H1 (cell line): Measurements from ENCODE around the gene PDK4. TPM values are rescaled to one million over a fixed set of nuclear protein-coding genes. Genes with fewer than 3 reads are reported as not detected.

Experiments used
- CTCF ChIA-PET: fragments of 300-600 bp; sonication (Branson Sonifier 250); formaldehyde crosslinking; loops from one replicate; lab custom pipeline; 2021; ENCODE audit not compliant: partially characterized antibody; lab: Charles Lee
- POLR2A ChIA-PET: fragments of 300-600 bp; sonication (Branson Sonifier 250); formaldehyde crosslinking; loops from one replicate; lab custom pipeline; 2021; ENCODE audit warnings: inconsistent platforms; ENCODE audit not compliant: partially characterized antibody; lab: Charles Lee
- DNase-seq, 2 experiments: peaks; one replicate each; pipeline versions ENCODE4 v3.0.0 to v3.0.0-alpha.2; 2010 to 2022; ENCODE audit warnings: low spot score in 2 of 2, low read depth in 1 of 2, mixed read lengths in 1 of 2
- FAIRE-seq: peaks from 2 replicates; lab custom pipeline; 2011; peaks lifted over from hg19 to GRCh38; lab: Jason Lieb, UNC
- H2AFZ ChIP-seq: 2 replicates; pipeline ENCODE4 v1.8.1; 2012; ENCODE audit warnings: low read length, inconsistent platforms
- H2AK5ac ChIP-seq: 2 replicates; pipeline ENCODE4 v1.6.1; 2013; ENCODE audit warnings: low read depth, low read length
- H2BK120ac ChIP-seq: replicated peaks from 2 replicates; pipeline ENCODE3; 2013; ENCODE audit warnings: low read depth, low read length, inconsistent platforms
- H2BK12ac ChIP-seq: 2 replicates; pipeline ENCODE4 v1.6.1; 2013; ENCODE audit warnings: low read depth, low read length
- H2BK15ac ChIP-seq: 2 replicates; pipeline ENCODE4 v1.6.1; 2013; ENCODE audit warnings: low read length
- H2BK20ac ChIP-seq: 2 replicates; pipeline ENCODE4 v1.6.1; 2013; ENCODE audit warnings: low read length
- H2BK5ac ChIP-seq: 2 replicates; pipeline ENCODE4 v1.6.1; 2013; ENCODE audit warnings: low read depth, low read length
- H3K14ac ChIP-seq: 2 replicates; pipeline ENCODE4 v1.6.1; 2013; ENCODE audit warnings: inconsistent platforms; ENCODE audit not compliant: insufficient read length
- H3K18ac ChIP-seq: 2 replicates; pipeline ENCODE4 v1.6.1; 2013; ENCODE audit warnings: low read length; ENCODE audit errors: extremely low read depth
- H3K23ac ChIP-seq: 2 replicates; pipeline ENCODE4 v1.6.1; 2013; ENCODE audit warnings: inconsistent platforms; ENCODE audit not compliant: insufficient read length
- H3K23me2 ChIP-seq: 2 replicates; pipeline ENCODE4 v1.6.1; 2013; ENCODE audit warnings: low read depth, low read length
- H3K27ac ChIP-seq: 2 replicates; pipeline ENCODE4 v1.6.1; 2011; ENCODE audit warnings: low read depth, low read length, inconsistent platforms
- H3K27me3 ChIP-seq, 4 experiments: replicated peaks in 1 of 4; 1 replicate in 1 of 4; 2 replicates in 3 of 4; pipeline versions ENCODE4 v1.6.1 to v1.8.1; 2011 to 2013; ENCODE audit warnings: low read length in 3 of 4, mild to moderate bottlenecking in 3 of 4, inconsistent platforms in 2 of 4, mixed read lengths in 2 of 4, moderate library complexity in 1 of 4; ENCODE audit not compliant: control insufficient read depth in 3 of 4, insufficient read depth in 3 of 4; ENCODE audit errors: extremely low read depth in 1 of 4
- H3K36me3 ChIP-seq, 4 experiments: 2 replicates each; pipeline versions ENCODE4 v1.6.1 to v1.8.1; 2011 to 2013; ENCODE audit warnings: mild to moderate bottlenecking in 4 of 4, low read length in 3 of 4, moderate library complexity in 2 of 4, control low read depth in 1 of 4, inconsistent platforms in 1 of 4; ENCODE audit not compliant: insufficient read depth in 4 of 4, control insufficient read depth in 2 of 4
- H3K4ac ChIP-seq: replicated peaks from 2 replicates; pipeline ENCODE3; 2013; ENCODE audit warnings: low read length, low read depth, mixed read lengths, inconsistent platforms; ENCODE audit not compliant: insufficient read length
- H3K4me1 ChIP-seq, 4 experiments: replicated peaks in 1 of 4; 1 replicate in 1 of 4; 2 replicates in 3 of 4; pipeline versions ENCODE4 v1.6.1 to v1.8.1; 2011 to 2013; ENCODE audit warnings: low read length in 3 of 4, inconsistent platforms in 2 of 4, mixed read lengths in 1 of 4; ENCODE audit not compliant: insufficient read depth in 4 of 4, control insufficient read depth in 3 of 4
- H3K4me2 ChIP-seq, 2 experiments: 2 replicates each; pipeline versions ENCODE4 v1.6.1 to v1.8.1; 2011 to 2013; ENCODE audit warnings: low read depth in 2 of 2, low read length in 2 of 2, control low read depth in 1 of 2, inconsistent platforms in 1 of 2, mild to moderate bottlenecking in 1 of 2; ENCODE audit not compliant: insufficient read depth in 1 of 2
- H3K4me3 ChIP-seq, 4 experiments: fragments of 200-600, 300-600 bp in 1 of 4; sonication (generic), shearing (Covaris generic), sonication (Bioruptor Twin) in 1 of 4; 2 replicates each; pipeline versions ENCODE4 v1.5.1 to v1.8.1; 2011 to 2016; ENCODE audit warnings: low read length in 4 of 4, low read depth in 3 of 4, control low read depth in 2 of 4, inconsistent platforms in 2 of 4, mild to moderate bottlenecking in 2 of 4, mixed read lengths in 1 of 4, moderate library complexity in 1 of 4; ENCODE audit not compliant: insufficient read depth in 2 of 4; ENCODE audit errors: extremely low read depth in 1 of 4
- H3K56ac ChIP-seq: replicated peaks from 2 replicates; pipeline ENCODE3; 2013; ENCODE audit warnings: low read depth, mild to moderate bottlenecking, mixed read lengths, low read length, inconsistent platforms; ENCODE audit not compliant: insufficient read length
- H3K79me1 ChIP-seq: 2 replicates; pipeline ENCODE4 v1.6.1; 2013; ENCODE audit warnings: low read depth, low read length, control low read depth
- H3K79me2 ChIP-seq, 2 experiments: 2 replicates each; pipeline versions ENCODE4 v1.6.1 to v1.8.1; 2012 to 2013; ENCODE audit warnings: low read length in 2 of 2, mild to moderate bottlenecking in 2 of 2, inconsistent platforms in 1 of 2; ENCODE audit not compliant: insufficient read depth in 2 of 2, control insufficient read depth in 1 of 2
- H3K9ac ChIP-seq, 4 experiments: replicated peaks in 1 of 4; 1 replicate in 1 of 4; 2 replicates in 3 of 4; pipeline versions ENCODE4 v1.6.1 to v1.8.1; 2011 to 2013; ENCODE audit warnings: low read depth in 3 of 4, low read length in 3 of 4, control low read depth in 2 of 4, mild to moderate bottlenecking in 2 of 4, moderate library complexity in 2 of 4, inconsistent platforms in 1 of 4; ENCODE audit errors: extremely low read depth in 1 of 4
- H3K9me3 ChIP-seq, 2 experiments: 2 replicates each; pipeline versions ENCODE4 v1.6.1 to v1.8.1; 2012 to 2013; ENCODE audit warnings: mild to moderate bottlenecking in 2 of 2, moderate library complexity in 2 of 2, control low read depth in 1 of 2, inconsistent platforms in 1 of 2, low read depth in 1 of 2, low read length in 1 of 2, mixed read lengths in 1 of 2; ENCODE audit not compliant: insufficient read depth in 2 of 2
- H4K20me1 ChIP-seq, 2 experiments: replicated peaks in 1 of 2; 2 replicates each; pipeline versions ENCODE3 to v1.8.1; 2011 to 2013; ENCODE audit warnings: inconsistent platforms in 2 of 2, low read length in 2 of 2, mild to moderate bottlenecking in 1 of 2; ENCODE audit not compliant: insufficient read depth in 2 of 2, control insufficient read depth in 1 of 2
- H4K5ac ChIP-seq: 2 replicates; pipeline ENCODE4 v1.6.1; 2013; ENCODE audit warnings: low read length, low read depth, mixed read lengths, inconsistent platforms; ENCODE audit not compliant: insufficient read length
- H4K8ac ChIP-seq: 2 replicates; pipeline ENCODE4 v1.8.0; 2013; ENCODE audit warnings: mild to moderate bottlenecking, moderate library complexity, low read length, inconsistent platforms; ENCODE audit not compliant: insufficient read depth; ENCODE audit errors: extremely low read depth
- H4K91ac ChIP-seq: replicated peaks from 2 replicates; pipeline ENCODE3; 2013; ENCODE audit warnings: low read length, mixed read lengths, inconsistent platforms; ENCODE audit not compliant: insufficient read length
- BCL11A ChIP-seq, 2 experiments: IDR thresholded peaks; one replicate each; pipeline ENCODE4 v1.6.1; 2011; ENCODE audit warnings: low read depth in 2 of 2, low read length in 2 of 2, mild to moderate bottlenecking in 2 of 2
- FOSL1 ChIP-seq: IDR thresholded peaks from 2 replicates; pipeline ENCODE4 v1.6.1; 2011; ENCODE audit warnings: mild to moderate bottlenecking, low read depth, low read length, moderate library complexity; ENCODE audit not compliant: insufficient read depth
- KDM4A ChIP-seq: IDR thresholded peaks from one replicate; pipeline ENCODE4 v1.7.1; 2012; ENCODE audit warnings: low read depth, mild to moderate bottlenecking, moderate library complexity, low read length, inconsistent platforms; ENCODE audit not compliant: severe bottlenecking
- TBP ChIP-seq: IDR thresholded peaks from 2 replicates; pipeline ENCODE4 v1.6.1; 2011; ENCODE audit warnings: low read depth, low read length, improper control_type of control experiment
- WGBS, 2 experiments: shearing (Covaris generic) in 1 of 2; methylation state at CpG; one replicate each; pipeline versions ENCODE4 v1.1.6 to v1.1.7; 2013 to 2015; ENCODE audit warnings: low lambda C conversion rate in 2 of 2, mixed read lengths in 2 of 2, inconsistent platforms in 1 of 2, low coverage in 1 of 2, missing lambda C conversion rate in 1 of 2; ENCODE audit not compliant: insufficient replicate concordance in 2 of 2, insufficient coverage in 1 of 2, insufficient read length in 1 of 2; ENCODE audit errors: extremely low coverage in 1 of 2, missing lambda C conversion rate in 1 of 2; 5-methylcytosine and 5-hydroxymethylcytosine counted together
- polyA plus RNA-seq, 7 experiments: library from polyadenylated mRNA; depleted of rRNA in 3 of 7; stranded (reverse) in 5 of 7; unstranded in 2 of 7; fragments of >200 nt in 5 of 7; fragments of 200-250 nt in 2 of 7; gene quantifications; 1 replicate in 5 of 7; 2 replicates in 1 of 7; 4 replicates in 1 of 7; pipeline versions ENCODE4 v1.2.1 to v1.2.3, GENCODE V29; 2011 to 2013; ENCODE audit warnings: missing spikeins in 2 of 7, mixed read lengths in 2 of 7
- total RNA-seq: library from RNA; stranded (reverse); fragmentation: NEBNext Ultra II Directional; extraction: Animal tissue kit (Norgen Biotek cat#: 25700); gene quantifications from 2 replicates; pipeline ENCODE4 v1.2.1, GENCODE V29; 2021
- TF ChIP-seq, protein P1 (sequence below), 3 experiments: IDR thresholded peaks; 1 replicate in 2 of 3; 2 replicates in 1 of 3; pipeline versions ENCODE4 v1.5.1 to v1.6.1; 2011; ENCODE audit warnings: low read length in 3 of 3, mild to moderate bottlenecking in 3 of 3, inconsistent platforms in 2 of 3, low read depth in 1 of 3, moderate library complexity in 1 of 3; ENCODE audit not compliant: insufficient read depth in 1 of 3; ENCODE audit errors: control extremely low read depth in 1 of 3

PDK4 gene
- total and polyA plus RNA-seq, 2 of the 8 experiments (the other 6 are each of a cell fraction or from before 2014, with no cell fraction given), result 0.26 TPM; not detected in 1

DNA sequence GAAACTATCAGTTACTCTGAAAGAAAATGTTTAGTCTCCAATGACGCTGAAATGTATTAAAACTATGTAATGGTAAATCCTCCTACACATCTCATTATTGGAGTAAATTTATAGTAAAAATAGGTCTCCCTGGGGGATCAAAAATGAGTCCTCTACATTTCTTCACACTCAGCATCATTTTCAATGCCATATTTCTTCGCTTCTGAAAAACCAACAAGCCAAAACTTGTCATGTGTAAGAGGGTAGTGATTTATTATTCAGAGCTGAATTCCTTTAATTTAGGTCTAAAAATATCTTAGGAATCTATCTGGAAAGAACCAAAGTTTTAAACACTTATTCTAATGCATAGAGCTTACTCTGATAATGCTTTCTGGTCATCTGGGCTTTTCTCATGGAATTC lies 3.0 kb downstream of the PDK4 start:
- no peak overlapping the region for H3K4me3 ChIP-seq
- no peak overlapping the region for H3K14ac ChIP-seq
- H4K8ac ChIP-seq, result no peak overlapping the region
- POLR2A ChIA-PET, result no interaction called here
- H2AK5ac ChIP-seq, result no peak overlapping the region
- H2BK5ac ChIP-seq, result no peak overlapping the region
- no peak overlapping the region for H3K4me2 ChIP-seq
- no peaks in the 10 kb centered on the region for H4K20me1 ChIP-seq
- H3K18ac ChIP-seq, result no peak overlapping the region
- no peak overlapping the region for H2BK120ac ChIP-seq
- no peaks in the 10 kb centered on the region; a peak in 1 of 7 replicates for H3K4me1 ChIP-seq
- H3K23me2 ChIP-seq, result peaks cover 11% of the 10 kb centered on the region
- H3K4ac ChIP-seq, result no peak overlapping the region
- H3K27ac ChIP-seq, result no peak overlapping the region
- H4K91ac ChIP-seq, result no peak overlapping the region
- FAIRE-seq, result no peak
- no peak overlapping the region for H4K5ac ChIP-seq
- TF ChIP-seq KDM4A (no peak), FOSL1 (no peak), TBP (no peak), BCL11A (IDR thresholded peaks at IDR 0.05; ENCODE audit: low read depth in 2 of 2, low read length in 2 of 2) (no peak)
- TF ChIP-seq, protein P1, sequence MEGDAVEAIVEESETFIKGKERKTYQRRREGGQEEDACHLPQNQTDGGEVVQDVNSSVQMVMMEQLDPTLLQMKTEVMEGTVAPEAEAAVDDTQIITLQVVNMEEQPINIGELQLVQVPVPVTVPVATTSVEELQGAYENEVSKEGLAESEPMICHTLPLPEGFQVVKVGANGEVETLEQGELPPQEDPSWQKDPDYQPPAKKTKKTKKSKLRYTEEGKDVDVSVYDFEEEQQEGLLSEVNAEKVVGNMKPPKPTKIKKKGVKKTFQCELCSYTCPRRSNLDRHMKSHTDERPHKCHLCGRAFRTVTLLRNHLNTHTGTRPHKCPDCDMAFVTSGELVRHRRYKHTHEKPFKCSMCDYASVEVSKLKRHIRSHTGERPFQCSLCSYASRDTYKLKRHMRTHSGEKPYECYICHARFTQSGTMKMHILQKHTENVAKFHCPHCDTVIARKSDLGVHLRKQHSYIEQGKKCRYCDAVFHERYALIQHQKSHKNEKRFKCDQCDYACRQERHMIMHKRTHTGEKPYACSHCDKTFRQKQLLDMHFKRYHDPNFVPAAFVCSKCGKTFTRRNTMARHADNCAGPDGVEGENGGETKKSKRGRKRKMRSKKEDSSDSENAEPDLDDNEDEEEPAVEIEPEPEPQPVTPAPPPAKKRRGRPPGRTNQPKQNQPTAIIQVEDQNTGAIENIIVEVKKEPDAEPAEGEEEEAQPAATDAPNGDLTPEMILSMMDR (IDR thresholded peaks at IDR 0.05; ENCODE audit: control extremely low read depth in 1 of 3, insufficient read depth in 1 of 3, low read depth in 1 of 3, low read length in 3 of 3), result no peak
- TF ChIP-seq, all 59 proteins: peak for 0
- Histone ChIP-seq H3K23ac (no peak overlapping the region), H2AFZ (no peak overlapping the region), H2BK15ac (no peak overlapping the region), H2BK20ac (no peak overlapping the region), H3K79me1 (no peaks in the 10 kb centered on the region), H3K79me2 (no peaks in the 10 kb centered on the region), H3K27me3 (peaks cover 0 to 25% (median 17%) of the 10 kb centered on the region in 4 experiments; a peak in 6 of 7 replicates), H3K36me3 (no peaks in the 10 kb centered on the region), H3K9me3 (no peaks in the 10 kb centered on the region), H2BK12ac (no peak overlapping the region), H3K9ac (no peak overlapping the region), H3K56ac (no peak overlapping the region)
- DNase-seq, result no peak
- CTCF ChIA-PET, result interaction anchor here (0.7 to 2.4 kb wide), 2 partner anchors 65 to 97 kb away, joined by 3 to 10 read pairs; no protein-coding TSS in a partner anchor
- 82% methylated on average over 2 of the region's 2 CpGs; no CpG with 5 or more reads in 1 of the 2 experiments for whole genome bisulfite sequencing, 2 experiments
